GM12874 (cell line): ENCODE results near the gene MLF2.

Source experiments
- TF ChIP-seq, protein P1 (sequence below): IDR thresholded peaks from 2 replicates; pipeline ENCODE4 v1.5.1; 2011; ENCODE audit warnings: low read depth, mild to moderate bottlenecking, control low read depth, low read length, moderate library complexity; ENCODE audit not compliant: insufficient read depth

Gene MLF2

DNA sequence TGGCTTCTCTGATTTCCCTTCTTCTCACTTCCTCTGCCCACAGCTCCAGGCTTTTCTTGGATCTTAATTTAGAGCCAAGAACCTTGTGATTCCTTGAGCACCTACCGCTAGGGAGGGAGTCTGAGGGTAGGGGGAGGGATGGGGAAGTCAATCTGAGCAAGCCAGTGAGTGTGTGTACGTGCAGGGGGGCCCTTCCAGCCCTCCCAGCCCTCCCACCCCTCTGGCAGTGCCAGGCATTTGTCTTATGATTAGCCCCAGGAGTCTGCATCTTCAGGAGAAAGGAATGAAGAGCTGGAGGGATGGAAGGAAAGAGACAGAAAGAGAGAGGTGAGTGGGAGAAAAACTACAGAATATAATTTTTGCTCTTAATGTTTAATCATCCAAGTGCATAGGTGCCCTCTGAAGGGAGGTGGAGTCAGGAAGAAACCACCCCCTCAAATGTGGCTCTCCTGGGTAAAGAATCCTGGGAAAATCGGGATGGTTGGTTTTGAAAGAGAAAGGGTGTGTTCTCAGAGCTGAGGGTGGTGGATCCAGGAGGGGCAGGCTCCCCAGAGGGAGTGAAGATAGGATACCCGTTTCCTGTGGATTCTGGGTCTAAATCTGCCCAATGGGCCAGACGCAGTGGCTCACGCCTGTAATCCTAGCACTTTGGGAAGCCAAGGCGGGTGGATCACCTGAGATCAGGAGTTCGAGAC lies 54.4 kb downstream of the MLF2 start:
- TF ChIP-seq, protein P1, sequence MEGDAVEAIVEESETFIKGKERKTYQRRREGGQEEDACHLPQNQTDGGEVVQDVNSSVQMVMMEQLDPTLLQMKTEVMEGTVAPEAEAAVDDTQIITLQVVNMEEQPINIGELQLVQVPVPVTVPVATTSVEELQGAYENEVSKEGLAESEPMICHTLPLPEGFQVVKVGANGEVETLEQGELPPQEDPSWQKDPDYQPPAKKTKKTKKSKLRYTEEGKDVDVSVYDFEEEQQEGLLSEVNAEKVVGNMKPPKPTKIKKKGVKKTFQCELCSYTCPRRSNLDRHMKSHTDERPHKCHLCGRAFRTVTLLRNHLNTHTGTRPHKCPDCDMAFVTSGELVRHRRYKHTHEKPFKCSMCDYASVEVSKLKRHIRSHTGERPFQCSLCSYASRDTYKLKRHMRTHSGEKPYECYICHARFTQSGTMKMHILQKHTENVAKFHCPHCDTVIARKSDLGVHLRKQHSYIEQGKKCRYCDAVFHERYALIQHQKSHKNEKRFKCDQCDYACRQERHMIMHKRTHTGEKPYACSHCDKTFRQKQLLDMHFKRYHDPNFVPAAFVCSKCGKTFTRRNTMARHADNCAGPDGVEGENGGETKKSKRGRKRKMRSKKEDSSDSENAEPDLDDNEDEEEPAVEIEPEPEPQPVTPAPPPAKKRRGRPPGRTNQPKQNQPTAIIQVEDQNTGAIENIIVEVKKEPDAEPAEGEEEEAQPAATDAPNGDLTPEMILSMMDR, result no peak
